Stimulated activated CD4-positive, alpha-beta T cell treated with anti-CD3 and anti-CD28 coated beads, Interleukin-2, amount 100 ng/mL, for 4 hours (primary cell): ENCODE data around the gene CDH3.
"Not testable (repeated sequence)": the region's sequence is repeated elsewhere in the genome, so short reads cannot be mapped to it uniquely, and the experiment has no call there.

Experiments used
- DNase-seq: peaks from one replicate; pipeline ENCODE4 v3.0.0-alpha.2; 2020; ENCODE audit warnings: low read depth

Gene CDH3

DNA sequence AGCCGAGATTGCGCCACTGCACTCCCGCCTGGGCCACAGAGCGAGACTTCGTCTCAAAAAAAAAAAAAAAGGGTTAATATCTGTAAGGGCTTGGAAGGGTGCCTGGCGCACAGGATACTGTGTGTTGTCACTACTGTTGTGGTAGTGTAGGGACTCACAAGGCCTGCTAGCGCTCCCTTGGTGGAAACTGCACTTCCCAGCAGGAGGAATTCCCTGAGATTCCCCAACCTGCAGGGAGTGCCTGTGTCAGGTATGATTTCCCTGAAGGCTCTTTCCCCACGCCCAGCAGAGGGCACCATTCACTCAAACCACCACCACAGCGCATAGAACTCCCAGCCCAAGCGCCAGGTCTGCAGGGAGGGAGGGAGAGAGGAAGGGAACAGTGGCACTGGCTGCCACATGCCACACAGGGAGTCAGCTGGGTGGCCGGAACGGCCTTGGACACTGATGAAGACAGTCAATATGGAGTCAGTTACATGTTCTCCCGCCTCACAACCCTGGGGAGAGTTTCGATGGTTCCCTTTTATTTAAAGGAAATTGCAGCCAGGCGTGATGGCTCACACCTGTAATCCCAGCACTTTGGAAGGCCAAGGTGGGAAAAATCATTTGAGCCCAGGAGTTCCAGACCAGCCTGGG is 59.2 kb downstream of the CDH3 start:
- DNase-seq: peak; percentile 24

DNA sequence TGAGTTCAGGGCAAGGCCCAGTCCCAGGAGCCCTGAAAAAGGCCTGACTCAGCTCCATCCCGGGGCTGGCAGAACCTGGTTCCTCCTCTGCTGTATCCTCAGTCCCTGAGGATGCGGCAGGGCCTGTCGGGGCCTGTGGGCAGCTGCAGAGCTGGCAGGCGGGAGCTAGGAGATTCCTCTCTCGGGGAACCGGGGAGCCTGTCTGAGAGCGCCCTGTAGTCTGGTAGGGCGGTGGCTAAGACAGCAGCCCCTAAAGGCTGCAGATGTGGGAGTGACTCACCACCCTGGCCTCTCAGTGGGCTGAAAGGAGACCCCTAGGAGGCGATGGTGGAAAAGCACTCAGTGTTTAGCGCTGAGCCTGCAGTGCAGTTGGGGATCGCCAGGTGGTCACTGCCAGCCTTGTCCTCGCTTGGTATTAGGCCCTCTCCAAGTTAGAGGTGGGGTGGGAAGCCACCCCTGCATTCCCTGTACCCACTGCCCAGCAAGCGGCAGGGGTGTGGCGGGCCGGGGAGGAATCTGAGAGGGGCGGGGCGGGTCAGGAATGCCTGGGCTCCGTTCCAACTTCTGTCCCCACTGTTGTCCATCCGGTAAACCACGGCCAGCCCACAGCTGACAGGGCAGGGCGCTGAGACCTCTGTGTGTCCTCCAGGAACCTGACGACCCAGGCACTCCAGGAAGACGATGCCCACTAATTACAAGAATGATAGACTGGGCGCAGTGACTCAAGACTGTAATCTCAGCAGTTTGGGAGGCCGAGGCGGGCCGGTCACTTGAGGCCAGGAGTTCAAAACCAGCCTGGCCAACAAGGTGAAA is 62.4 kb downstream of the CDH3 start:
- DNase-seq: no peak

DNA sequence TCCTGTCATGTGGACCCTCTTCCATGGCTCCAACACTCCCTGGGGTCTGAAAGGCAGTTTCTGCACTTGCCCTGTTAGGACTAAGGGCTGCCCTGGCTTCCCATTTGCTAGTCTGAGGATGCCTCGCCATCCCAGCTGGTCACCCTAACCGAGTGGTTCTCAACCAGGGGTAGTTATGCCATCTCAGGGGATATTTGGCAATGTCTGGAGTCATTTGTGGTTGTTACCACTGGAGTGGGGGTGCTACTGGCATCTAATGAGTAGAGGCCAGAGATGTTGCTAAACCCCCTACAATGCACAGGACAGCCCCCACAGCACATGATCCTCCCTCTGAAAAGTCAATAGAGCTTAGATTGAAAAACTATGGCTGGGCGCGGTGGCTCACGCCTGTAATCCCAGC is 65.1 kb downstream of the CDH3 start:
- DNase-seq: no peak

DNA sequence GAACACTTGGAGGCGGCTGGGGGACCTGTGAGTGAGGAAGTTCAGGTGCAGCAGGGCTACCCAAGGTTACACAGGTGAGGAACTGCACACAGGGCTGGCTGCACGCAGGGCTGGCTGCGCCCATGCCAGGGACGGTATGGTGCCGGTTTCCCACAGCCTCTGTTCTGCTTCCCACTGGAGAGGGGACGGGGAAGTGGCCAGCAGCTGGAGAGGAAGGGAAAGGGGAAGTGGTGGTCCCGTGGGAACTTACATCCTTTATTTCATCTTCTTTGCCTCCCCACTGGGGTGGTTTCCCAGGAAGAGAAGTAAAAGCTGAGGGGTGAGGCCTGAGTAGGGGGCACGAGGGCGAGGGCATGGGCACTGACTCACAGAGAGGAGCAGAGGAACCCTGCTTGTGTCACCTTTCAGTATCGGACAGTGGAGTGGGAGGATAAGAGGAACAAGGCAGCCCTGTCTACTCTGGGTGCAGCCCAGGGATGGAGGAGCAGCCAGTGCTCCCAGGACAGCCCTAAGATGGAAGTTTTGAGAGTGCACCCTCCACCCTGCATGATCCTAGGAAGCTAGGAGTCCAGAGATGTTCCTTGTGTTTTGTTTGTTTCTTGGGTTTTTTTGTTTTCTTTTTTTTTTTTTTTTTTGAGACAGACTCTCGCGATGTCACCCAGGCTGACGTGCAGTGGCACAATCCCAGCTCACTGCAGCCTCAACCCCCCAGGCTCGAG is 66.5 kb downstream of the CDH3 start:
- no peak for DNase-seq

DNA sequence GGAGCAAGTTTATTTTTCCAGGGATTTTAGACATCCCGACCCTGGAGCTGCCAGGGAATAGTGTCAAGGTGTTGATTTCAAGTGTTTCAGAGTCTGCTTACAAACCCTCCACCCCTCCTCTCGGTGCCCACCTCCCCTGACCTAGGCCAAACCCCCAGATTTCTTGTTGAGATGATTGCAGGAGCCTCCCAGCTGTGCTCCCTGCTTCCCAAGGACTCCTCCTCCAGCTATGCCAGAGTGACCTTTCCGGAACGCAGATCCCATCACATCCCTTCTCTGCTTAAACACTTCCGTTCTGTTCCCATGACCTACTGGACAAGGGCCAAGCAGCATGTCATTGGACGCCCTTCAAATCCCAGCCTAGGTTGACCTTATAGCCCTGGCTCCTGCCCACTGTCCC is 68.3 kb downstream of the CDH3 start:
- no peak for DNase-seq

DNA sequence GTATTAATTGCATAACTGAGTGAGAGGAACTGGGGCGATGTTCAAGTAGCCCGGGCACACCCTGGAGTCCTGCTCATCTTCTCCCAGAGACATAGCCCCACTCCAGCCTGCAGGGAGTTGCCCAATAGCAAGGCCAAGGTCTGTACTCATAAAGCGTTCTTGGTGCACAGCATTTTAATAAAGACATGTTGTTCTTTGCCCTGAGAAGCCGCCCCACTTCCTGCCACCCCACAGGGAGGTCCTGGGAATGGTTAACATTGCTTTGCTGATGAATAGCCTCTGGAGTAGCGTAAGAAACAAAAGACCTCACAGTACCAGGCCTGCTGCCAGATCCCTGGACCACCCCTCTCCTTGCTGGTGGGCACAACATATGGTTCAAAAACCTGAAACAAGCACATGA is 70.4 kb downstream of the CDH3 start:
- DNase-seq: no peak

DNA sequence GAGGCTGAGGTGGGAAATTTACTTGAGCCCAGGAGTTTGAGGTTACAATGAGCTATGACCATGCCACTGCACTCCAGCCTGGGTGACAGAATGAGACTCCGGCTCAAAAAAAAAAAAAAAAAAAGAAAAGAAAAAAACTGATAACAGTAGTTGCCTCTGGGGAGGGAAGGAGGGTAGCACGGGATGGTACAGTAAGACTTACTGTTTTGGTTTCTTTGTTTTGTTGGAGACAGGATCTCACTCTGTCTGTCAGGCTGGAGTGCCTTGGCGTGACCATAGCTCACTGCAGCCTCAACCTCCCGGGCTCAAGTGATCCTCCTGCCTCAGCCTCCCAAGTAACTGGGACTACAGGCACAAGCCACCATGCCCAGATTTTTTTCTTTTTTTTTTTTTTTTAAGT is 71.4 kb downstream of the CDH3 start:
- not testable (repeated sequence) for DNase-seq

DNA sequence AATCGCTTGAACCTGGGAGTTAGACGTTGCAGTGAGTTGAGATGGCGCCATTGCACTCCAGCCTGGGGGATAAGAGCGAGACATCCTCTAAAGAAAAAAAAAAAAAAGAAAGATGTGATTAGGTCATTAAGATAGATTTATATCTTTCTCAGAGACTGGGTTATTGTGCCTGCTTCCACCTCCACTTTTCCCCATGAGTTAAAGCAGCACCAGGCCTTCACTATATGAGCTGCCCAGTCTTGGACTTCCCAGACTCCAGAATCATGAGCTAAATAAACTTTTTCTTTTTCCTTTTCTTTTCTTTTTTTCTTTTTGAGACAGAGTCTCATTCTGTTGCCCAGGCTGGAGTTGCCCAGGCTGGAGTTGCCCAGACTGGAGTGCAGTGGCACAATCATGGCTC is 72.6 kb downstream of the CDH3 start:
- DNase-seq: no peak

DNA sequence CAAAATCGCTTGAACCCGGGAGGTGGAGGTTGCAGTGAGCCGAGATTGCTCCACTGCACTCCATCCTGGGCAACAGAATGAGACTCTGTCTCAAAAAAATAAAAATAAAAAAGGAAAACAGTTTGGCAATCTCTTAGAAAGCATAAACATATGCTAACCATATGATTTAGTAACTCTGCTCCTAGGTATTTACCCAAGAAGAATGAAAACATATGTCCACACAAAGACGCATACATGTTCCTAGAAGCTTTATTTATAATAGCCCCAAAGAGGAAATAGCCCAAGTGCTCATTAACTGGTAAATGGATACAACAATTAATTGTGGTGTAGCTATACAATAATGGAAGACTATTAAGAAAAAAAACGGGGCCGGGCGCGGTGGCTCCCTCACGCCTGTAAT is 73.5 kb downstream of the CDH3 start:
- DNase-seq: no peak

DNA sequence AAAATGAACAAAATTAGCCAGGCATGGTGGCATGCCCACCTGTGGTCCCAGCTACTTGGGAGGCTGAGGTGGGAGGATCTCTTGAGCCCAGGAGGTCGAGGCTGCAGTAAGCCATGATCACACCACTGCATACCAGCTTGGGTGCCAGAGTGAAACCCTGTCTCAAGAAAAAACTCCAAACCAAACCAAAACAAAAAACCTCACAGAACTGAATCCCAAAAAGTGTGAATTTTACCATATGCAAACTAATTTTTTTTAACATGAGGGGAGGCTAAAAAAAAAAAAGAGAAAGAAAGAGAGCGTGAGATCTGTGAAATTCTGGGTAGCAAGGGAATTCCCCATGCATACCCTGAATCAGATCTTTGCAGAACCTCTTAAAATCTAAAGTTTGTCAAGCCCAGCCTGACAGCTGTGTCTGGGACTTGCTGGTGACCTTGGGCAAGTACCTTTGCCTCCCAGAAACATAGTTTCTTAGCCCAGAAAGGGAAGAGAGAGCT is 74.9 kb downstream of the CDH3 start:
- DNase-seq: no peak

DNA sequence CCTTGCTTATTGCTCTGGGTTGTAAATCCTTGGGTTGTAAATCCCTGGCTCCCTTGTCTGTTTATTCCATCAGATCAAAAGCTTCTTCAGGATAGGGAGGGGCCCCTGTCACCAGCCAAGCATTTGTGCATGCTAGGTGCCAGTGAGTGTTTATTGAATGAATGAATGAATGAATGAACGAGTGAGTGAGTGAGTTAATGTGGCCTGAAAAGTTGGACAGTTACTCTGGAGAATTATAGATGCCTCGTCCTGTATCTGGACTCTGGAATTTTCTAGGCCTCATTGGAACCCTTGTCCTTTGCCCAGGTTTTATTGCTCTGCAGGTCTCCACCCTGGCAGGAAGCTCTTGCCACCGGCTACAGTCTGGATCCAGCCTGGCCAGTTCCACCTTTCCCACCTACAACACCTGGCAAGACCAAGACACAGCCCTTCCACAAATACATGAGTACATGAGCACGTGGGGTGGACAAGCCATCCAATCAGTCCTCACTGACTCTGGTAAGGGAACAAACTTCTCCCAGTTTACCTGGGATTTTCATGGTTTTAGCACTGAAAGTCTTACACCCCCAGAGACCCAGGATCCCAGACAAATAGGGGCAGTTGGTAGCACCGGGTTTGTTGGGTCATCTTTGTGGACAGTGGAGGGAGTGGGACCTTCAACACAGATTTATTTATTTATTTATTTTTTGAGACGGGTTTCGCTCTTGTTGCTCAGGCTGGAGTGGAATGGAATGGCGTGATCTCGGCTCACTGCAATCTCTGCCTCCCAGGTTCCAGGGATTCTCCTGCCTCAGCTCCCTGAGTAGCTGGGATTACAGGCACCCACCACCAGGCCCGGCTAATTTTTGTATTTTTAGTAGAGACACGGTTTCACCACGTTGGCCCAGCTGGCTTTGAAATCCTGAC is 77.3 kb downstream of the CDH3 start:
- no peak for DNase-seq

DNA sequence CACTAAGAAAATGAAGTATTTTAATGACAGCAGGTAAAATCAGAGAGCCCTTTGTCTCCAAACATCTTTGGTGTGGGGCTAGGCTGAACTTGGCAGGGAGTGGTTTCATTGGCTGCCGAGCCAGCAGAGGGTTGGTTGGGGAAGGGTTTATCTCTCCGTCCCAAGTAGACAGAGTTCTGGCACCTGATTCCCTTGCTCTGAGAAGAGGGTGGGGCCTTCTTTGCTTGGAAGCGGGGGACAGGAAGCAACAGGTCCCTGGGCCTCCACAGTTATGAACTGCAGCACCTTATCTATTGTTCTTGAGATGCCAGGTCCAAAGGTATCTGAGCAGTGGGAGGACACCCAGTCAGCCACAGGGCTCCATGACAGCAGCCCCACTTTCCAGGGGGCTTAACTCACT is 79.7 kb downstream of the CDH3 start:
- no peak for DNase-seq

DNA sequence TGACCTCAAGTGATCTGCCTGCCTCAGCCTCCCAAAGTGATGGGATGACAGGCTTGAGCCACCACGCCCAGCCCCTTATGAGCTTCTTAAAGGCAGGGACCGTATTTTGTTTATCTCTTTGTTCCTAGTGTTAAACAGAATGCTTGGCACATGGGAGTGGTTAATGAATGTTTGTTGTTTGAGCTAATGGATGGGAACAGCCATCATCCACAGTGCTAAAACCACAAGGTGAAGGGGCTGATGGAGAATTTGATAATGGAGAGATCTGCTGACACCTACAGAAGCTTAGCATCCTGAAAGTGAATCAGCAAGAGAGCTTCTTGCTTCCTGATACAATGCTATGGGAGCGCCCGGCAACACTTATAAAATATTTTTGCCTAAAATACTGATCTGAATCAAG is 83.4 kb downstream of the CDH3 start:
- DNase-seq: no peak

DNA sequence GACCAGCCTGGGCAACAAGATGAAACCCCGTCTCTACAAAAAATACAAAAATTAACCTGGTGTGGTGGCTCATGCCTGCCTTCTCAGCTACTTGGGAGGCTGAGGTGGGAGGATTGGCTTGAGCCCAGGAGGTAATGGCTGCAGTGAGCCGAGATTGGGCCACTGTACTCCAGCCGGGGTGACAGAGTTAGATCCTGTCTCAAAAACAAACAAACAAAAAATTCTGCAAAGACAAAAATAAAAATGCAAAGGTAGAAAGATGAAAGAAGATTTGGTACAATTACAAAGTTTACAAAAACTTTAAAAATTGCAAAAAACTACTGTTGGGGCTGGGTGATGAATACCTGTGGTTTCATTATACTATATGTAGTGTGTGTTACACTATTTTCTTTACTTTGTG is 86.5 kb downstream of the CDH3 start:
- DNase-seq: no peak

DNA sequence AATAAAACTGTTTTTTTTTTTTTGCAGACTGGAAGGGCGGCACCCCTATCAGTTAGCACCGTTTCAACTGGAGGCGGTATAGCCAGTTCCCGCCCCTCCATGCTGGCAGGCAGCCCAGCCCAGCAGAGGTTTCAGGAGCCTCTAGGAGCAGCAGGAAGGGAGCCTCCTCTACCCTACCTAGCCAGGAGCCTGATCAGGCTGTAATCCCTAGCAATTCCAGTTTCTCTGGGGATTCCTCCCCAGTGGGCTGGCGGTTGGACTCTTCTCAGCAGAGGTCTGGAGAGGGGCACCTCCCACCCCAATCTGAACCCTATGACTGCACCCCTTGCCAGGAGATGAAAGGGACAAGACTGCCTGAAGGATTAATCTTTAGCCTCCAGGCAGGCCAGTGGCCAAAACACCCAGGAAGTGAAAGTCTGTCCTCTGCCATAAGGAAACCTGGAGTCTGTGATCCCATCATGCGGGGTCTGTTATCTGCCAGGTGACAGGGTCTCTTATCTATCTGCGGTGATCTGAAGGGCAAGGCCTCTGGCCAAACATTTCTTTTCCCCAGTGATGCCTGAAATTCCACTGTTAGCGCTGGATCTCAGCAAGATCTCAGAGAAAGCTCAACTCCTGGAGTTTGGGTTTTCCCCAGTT is 87.1 kb downstream of the CDH3 start:
- no peak for DNase-seq

DNA sequence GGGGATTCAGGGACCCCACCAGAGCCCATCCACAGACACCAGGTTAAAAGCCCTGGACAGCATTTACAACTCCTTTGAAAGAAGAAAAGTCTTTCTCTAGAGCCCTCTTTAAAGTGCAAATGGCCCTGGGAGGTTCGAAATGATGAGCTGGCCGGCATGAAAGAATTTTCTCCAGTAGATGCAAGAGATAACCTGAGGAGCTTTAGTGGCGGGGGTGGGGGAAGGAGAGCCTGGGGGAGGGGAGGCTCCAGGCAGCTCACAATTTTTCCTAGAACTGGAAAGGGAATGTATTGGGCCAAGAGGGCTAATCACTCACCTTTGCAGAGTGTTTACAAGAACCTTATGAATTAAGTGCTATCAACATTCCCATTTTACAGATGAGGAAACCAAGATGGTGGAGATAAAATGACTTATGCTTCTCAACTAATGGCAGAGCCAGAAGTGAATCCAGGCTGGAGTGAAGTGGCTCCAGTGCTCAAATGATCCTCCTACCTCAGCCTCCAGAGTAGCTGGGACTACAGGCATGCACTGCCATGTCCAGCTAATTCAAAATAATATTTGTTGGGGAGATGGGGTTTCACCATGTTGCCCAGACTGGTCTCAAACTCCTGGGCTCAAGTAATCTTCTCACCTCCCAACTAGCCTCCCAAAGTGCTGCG is 87.8 kb downstream of the CDH3 start:
- DNase-seq: no peak

DNA sequence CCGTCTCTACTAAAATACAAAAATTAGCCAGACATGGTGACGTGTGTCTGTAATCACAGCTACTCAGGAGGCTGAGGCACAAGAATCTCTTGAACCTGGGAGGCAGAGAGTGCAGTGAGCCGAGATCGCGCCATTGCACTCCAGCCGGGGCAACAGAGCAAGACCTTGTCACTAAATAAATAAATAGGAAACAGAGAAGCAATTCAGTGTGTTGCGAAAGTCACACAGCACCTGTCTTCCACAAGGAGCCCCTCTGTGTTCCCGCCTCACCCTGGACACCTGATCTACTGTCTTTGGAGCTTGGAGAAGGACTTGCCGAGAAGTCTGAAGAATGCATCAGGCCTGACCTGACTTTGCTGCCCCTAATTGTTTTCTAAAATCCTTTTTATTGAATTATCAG is 88.5 kb downstream of the CDH3 start:
- DNase-seq: no peak

DNA sequence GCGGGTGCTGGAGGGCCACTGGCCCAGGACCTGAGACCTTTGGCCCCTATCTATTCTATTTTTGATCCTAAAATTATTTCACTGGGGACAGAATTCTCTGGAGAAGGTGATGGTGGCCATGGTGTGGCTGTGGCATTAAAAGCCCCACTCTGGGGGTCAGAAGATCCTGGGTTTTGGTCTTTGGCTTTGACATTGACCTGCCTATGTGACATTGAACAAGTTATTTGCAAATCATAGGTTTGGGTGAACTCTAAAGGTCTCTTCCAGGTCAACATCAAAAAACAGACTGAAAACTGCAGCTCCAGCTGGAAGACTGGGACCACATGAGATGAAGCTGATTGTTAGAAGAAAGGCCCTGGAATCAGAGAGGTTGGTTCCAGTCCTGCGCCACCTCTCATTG is 89.7 kb downstream of the CDH3 start:
- no peak for DNase-seq

DNA sequence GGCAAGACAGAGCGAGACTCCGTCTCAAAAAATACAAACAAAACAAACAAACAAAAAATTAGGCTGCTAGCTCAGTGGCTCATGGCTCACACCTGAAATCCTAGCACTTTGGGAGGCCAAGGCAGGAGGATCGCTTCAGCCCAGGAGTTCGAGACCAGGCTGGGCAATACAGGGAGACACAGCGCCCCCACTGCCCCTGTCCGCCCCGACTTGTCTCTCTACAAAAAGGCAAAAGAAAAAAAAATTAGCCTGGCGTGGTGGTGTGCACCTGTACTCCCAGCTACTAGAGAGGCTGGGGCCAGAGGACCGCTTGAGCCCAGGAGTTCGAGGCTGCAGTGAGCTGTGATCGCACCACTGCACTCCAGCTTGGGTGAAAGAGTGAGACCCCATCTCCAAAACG is 91.5 kb downstream of the CDH3 start:
- DNase-seq: no peak

DNA sequence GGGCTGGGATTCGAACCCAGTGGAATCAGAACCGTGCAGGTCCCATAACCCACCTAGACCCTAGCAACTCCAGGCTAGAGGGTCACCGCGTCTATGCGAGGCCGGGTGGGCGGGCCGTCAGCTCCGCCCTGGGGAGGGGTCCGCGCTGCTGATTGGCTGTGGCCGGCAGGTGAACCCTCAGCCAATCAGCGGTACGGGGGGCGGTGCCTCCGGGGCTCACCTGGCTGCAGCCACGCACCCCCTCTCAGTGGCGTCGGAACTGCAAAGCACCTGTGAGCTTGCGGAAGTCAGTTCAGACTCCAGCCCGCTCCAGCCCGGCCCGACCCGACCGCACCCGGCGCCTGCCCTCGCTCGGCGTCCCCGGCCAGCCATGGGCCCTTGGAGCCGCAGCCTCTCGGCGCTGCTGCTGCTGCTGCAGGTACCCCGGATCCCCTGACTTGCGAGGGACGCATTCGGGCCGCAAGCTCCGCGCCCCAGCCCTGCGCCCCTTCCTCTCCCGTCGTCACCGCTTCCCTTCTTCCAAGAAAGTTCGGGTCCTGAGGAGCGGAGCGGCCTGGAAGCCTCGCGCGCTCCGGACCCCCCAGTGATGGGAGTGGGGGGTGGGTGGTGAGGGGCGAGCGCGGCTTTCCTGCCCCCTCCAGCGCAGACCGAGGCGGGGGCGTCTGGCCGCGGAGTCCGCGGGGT is 92.1 kb downstream of the CDH3 start, which contains the start of gene CDH1:
CDH1 (plus strand) TSS at position 247 of the 684 bp plus-strand sequence; CDS start at position 371, 124 bp downstream.
- no peak for DNase-seq
